NCI-H82 treated with DMSO at 0.1 percent for 48 hours (cell line): ENCODE measurements around the gene JMJD8.

Experiments
- DNase-seq: peaks from one replicate; lab custom pipeline; 2025; ENCODE audit not compliant: unreplicated experiment; lab: John Stamatoyannopoulos, UW

JMJD8 gene

GRCh38 chr16:642189-643049, 41.7 kb downstream of the JMJD8 start:
- DNase-seq: no peak

DNA sequence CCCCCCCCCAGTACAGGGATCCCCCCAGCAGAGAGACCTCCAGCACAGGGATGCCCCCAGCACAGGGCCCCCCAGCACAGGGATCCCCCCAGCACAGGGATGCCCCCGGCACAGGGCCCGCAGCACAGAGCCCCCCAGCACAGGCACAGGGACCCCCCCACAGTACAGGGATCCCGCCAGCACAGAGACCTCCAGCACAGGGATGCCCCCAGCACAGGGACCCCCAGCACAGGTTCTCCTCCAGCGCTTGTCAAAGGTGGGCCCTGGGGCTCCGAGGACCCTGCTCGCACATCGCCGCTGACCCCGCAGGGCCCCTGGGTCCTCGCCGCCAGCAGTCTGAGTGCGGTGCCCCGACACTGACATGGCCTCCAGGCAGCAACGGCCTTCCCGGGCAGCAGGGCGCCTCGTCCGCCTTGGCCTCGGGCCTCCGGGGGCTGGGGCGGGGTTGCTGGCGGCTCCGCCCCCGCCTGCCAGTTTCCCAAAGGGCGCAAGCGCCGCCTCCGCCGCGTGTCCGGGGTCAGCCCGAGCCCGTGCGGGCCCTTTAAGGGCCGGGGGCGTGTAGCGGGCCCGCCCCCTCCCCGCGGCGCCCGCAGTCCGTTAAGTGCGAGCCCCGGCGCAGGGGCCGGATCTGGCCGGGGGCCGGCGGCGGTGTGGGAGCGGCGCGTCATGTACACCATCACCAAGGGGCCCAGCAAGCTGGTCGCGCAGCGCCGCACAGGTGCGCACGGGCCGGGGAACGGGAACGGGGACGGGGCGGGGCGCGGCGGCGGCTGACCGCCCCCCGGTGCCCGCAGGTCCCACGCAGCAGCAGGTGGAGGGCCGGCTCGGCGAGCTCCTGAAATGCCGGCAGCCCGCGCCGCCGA, 42.6 kb downstream of the JMJD8 start, which contains the start of gene MCRIP2:
Gene MCRIP2 (plus strand): TSS at position 503 of the 863 bp plus-strand sequence. CDS start 164 bp downstream, at position 667.
- peak; percentile 7 for DNase-seq

DNA sequence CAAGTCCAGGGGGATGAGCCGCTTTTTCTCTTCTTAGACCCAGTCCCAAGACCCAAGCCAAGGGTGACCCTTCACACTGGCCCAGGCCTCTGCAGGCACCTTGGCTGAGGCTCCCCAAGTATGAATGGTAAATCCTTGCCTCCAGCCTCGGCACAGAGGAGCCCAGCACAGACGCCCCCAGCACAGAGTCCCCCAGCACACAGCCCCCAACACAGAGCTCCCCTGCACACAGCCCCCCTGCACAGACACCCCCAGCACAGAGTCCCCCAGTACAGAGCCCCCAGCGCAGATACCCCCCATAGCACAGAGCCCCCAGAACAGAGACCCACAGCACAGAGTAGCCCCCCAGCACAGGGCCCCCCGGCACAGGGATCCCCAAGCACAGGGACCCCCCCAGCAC, 43.5 kb downstream of the JMJD8 start:
- DNase-seq: no peak

DNA sequence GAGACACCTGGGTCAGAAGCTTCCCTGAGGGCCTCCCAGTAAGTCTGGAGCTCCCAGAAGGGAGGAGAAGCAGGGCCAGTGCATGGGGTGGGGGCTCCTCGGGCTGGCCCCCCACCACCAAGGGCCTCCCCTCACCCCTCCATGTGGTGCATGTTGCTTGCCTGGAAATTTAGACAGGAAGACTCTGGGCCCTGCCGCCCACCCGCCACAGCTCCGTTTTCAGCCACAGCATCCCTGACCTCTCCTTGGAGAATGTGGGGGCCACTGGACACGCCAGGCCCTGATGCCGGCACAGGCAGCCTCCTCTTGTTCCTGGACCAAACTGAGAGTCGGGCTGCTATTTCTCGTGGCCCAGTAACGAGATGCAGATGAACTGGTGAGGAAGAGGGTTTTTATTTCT, 45.3 kb downstream of the JMJD8 start:
- DNase-seq: no peak

DNA sequence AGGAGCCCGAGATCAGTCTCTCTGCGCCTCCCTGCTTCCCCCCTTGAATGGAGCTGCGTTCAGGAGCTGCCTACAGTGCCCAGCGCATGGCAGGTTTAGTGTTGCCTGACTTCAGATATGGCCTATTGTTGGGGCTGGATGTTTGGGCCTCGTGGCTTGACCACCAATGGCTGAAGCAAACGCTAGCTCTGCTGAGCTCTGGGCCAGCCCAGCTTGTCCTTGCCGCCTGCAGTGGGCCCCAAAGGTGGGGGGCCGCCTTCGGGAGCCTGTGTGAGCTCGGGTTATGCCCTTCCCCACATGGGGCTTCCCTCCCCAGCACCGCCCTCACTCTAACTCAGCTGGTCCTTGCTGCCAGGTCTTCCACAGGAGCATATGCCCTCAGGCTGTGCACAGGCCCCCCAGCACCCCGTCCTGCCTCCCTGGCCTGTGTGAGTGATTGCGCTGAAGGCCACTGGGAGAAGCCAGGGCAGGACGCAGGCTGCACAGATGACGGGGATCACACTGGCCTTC, 46.0 kb downstream of the JMJD8 start:
- no peak for DNase-seq

DNA sequence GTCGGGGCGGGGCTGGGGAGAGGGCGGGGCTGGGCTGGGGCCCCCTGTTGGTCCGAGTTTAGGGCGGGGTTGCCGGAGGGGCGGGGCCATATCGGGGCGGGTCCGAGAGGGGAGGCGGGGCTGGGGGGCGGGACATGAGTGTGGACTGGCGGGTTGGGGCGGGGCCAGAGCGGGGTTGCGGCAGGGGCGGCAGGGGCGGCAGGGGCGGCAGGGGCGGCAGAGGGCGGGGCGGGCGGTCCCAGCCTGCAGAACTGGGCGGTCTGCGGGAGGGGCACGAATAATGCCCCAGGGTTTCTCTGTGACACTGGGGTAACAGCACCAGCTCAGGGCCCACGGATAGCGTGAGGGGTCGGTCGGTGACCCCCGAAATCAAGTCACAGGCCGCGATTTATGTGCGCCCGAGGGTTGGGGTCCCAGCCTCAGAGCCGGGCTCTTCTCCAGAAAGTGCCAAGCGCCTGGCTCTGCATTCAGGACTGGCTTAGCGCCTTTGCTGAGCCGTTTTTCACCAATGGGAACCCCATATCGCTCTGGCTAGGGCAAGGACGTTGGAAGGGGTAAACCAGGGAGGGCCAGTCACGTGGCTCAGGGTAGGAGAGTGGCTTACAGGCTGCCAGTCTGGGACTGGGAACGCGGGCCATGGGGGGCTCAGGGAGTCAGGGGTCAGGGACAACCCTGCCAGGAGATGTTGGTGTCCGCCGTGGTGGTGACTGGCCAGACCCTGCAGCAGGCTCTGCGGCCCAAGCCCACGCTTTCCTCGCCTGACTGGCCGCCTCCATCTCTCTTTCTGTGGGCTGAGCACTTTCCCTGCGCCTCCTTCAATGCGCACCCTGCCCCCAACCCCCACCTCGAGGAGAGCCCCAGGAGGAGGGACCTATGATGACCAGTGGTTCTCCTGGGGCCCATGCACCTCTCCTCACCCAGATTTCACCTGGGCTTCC, 46.8 kb downstream of the JMJD8 start:
- DNase-seq: peak; percentile 74

DNA sequence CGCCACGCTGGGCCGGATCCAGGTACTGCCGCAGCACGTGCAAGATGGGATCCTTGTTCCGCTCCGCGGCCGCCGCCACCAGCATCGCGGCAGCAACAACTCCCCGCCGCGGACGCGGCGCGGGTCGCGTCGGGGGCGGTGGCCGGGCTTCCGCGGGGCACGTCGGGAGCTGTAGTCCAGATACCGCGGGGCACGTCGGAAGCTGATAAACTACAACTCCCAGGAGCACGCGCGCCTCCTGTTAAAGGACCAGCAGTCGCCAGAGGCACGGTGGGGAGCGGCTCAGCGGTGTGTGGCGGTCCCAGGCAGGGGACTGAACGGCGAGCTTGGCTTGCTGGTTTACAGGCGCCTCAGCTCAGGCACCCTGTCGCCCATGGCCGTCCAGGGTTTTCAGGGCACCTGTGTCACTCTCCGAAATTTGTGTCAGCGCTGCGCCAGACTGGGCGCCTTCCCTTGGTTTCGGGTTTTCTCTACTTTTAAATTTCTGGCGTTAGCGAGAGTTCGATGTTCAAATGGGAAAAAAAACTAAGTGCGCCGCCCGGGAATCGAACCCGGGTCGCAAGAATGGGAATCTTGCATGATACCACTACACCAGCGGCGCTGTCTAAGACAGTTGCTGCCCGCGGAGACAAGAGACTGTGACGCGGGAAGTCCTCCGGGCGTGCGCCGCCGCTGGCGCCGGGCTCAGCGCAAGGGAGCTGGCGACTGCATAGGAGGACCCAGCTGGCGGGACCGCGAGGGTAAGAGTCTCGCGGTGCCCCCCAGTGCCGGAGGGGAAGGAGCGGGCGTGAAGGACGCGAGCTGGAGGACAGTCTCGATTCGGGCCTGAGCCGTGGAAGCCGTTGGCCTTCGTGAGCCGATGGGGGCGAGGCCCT, 47.7 kb downstream of the JMJD8 start, which contains the start of gene METTL26:
Gene METTL26 (minus strand): TSS at position 100 of the 875 bp plus-strand sequence. CDS start 15 bp downstream, at position 85.
- DNase-seq: peak; percentile 85

DNA sequence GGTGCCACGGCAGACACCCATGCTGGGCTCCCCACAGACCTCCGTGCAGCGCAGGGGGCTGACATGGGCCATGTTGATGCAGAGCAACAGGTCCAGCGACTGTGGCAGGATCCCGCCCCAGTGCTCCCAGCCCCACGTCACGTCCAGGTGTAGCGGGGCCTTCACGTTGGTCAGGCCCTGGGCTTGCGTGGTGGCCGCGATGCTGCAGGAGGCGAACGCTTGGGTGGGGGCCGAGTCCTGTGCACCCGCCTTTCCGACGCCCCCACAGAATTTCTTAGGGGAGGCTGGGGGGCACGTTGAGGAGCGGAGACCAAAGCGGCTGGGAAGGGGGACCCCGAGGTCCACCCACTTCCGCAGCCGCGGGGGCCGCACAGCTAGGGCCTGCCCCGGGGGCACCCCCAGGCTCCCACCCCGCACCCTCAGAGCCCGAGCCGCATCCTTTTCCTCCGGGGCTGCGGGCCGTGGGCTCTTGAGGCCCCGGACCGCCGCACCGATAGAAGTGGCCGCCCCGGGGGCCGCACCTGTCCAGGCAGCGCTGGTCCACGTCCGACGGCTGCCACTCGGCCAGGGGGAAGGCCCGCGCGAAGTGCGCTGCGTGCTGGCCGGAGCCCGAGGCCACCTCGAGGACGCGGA, 48.4 kb downstream of the JMJD8 start:
- DNase-seq: no peak

- no peak for DNase-seq
Measured at GRCh38 chr16:634996-635395, 49.1 kb downstream of the JMJD8 start.

DNA sequence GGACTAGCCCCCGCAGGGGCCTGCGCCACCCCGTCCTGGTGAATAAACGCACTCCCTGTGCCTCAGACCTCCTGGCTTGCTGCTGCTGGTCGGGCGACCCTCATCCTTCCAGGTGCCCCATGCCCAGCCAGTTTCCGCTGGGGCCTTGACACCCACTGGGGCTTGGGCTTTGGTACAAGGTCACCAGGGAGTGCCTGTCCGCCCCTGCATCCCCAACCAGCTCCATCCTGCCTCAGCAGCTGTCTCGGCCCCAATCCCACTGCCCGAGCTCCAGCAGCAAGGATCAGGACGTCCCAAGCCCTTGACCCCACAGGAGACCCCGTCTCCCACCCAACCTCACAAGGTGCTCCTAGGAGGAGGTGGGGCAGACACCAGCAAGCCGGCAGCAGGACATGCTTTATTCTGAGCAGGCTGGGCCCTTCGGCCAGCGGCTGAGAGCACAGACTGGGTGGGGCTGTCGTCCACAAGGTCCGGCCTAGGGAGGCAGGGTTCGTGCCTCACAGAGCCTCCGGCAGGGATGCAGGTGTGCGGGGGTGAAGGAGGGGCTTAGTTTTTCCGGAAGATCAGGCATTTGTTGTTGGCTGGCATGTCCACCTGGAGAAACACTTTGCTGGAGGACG, 50.0 kb downstream of the JMJD8 start:
- no peak for DNase-seq

- DNase-seq: no peak
Measured at GRCh38 chr16:633336-634050, 50.6 kb downstream of the JMJD8 start.

DNA sequence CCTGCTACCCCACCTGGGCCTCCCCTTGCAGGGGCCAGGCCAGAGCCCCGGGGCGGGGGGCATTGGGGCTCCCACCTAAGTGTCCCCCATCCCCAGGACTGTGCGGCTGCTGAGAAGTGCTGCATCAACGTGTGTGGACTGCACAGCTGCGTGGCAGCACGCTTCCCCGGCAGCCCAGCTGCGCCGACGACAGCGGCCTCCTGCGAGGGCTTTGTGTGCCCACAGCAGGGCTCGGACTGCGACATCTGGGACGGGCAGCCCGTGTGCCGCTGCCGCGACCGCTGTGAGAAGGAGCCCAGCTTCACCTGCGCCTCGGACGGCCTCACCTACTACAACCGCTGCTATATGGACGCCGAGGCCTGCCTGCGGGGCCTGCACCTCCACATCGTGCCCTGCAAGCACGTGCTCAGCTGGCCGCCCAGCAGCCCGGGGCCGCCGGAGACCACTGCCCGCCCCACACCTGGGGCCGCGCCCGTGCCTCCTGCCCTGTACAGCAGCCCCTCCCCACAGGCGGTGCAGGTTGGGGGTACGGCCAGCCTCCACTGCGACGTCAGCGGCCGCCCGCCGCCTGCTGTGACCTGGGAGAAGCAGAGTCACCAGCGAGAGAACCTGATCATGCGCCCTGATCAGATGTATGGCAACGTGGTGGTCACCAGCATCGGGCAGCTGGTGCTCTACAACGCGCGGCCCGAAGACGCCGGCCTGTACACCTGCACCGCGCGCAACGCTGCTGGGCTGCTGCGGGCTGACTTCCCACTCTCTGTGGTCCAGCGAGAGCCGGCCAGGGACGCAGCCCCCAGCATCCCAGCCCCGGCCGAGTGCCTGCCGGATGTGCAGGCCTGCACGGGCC, 51.4 kb downstream of the JMJD8 start:
- DNase-seq: no peak

DNA sequence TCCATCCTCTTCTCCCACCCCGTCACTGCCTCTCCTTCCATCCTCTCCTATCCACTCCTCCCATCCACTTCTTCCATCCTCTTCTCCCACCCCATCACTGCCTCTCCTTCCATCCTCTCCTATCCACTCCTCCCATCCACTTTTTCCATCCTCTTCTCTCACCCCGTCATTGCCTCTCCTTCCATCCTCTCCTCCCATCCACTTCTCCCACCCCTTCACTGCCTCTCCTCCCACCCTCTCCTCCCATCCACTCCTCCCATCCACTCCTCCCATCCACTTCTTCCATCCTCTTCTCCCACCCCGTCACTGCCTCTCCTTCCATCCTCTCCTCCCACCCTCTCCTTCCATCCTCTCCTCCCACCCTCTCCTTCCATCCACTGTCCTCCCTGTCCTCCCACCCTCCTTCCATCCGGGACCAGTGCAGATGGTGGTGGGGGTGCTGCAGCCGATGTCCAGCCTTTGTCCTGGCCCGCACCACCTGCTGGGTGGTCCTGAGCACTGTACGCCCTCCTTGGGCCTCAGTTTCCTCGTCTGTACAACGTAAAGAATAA, 52.3 kb downstream of the JMJD8 start:
- DNase-seq: no peak
